Ovary (tissue), 9 donors: ENCODE measurements around the gene RGS10. TPM values are rescaled to one million over a fixed set of nuclear protein-coding genes. Genes with fewer than 3 reads are reported as not detected.
"Not testable (repeated sequence)": the region's sequence is repeated elsewhere in the genome, so short reads cannot be mapped to it uniquely, and the experiment has no call there.

Source experiments
- DNase-seq, 5 donors: peaks; one replicate each; pipeline ENCODE4 v3.0.0-alpha.2; 2019 to 2020
- H3K27ac ChIP-seq, 2 donors: fragments of 200-600 bp; one replicate each; pipeline versions ENCODE4 v1.5.1 to v1.8.0; 2019 to 2022
- H3K27me3 ChIP-seq: fragments of 200-600 bp; one replicate; pipeline ENCODE4 v1.8.0; 2022
- H3K36me3 ChIP-seq: fragments of 200-600 bp; sonication (generic); one replicate; pipeline ENCODE4 v1.5.1; 2019
- H3K4me1 ChIP-seq: one replicate; pipeline ENCODE4 v1.8.1; 2013; ENCODE audit warnings: mild to moderate bottlenecking, moderate library complexity; ENCODE audit not compliant: insufficient read depth
- H3K4me3 ChIP-seq: fragments of 200-600 bp; sonication (generic); one replicate; pipeline ENCODE4 v1.5.1; 2017
- H3K9me3 ChIP-seq, 2 donors: fragments of 200-600 bp in 1 of 2; sonication (generic) in 1 of 2; one replicate each; pipeline versions ENCODE4 v1.5.1 to v1.8.1; 2013 to 2019; ENCODE audit warnings: mild to moderate bottlenecking in 1 of 2, moderate library complexity in 1 of 2
- EP300 ChIP-seq: sonication (generic); formaldehyde crosslinking; IDR thresholded peaks from one replicate; pipeline ENCODE4 v1.6.1; 2017; ENCODE audit warnings: antibody characterized with exemption
- POLR2A ChIP-seq: fragments of 450-650 bp; IDR thresholded peaks from one replicate; pipeline ENCODE4 v1.6.1; 2017; ENCODE audit warnings: antibody characterized with exemption, mild to moderate bottlenecking, moderate library complexity
- WGBS, 3 donors: extraction: QIAGEN DNeasy Blood & Tissue Kit in 1 of 3; methylation state at CpG; one replicate each; pipeline versions ENCODE4 v1.1.5 to v1.1.7; 2013 to 2017; 5-methylcytosine and 5-hydroxymethylcytosine counted together
- intact Hi-C, 4 donors: fragments of 100-400 bp; cut with DNase I; formaldehyde crosslinking; loops; one replicate each; pipeline versions ENCODE4 v1.11.0 to v1.15.1; 2022 to 2023
- polyA plus RNA-seq, 2 donors: library from polyadenylated mRNA; stranded (reverse); fragments of 200-250 nt in 1 of 2; fragments of 350-450 nt in 1 of 2; fragmentation: Illumina TruSeq in 1 of 2; extraction: RNeasy Lipid Tissue Mini Kit (QIAGEN cat#74804) in 1 of 2; gene quantifications; one replicate each; pipeline ENCODE4 v1.2.3, GENCODE V29; 2013 to 2014
- total RNA-seq, 7 donors: library from RNA; depleted of rRNA in 2 of 7; stranded (reverse); fragments of >200 nt in 2 of 7; fragmentation: NEBNext Ultra II Directional in 3 of 7; extraction: Animal tissue kit (Norgen Biotek cat#: 25700) in 3 of 7; gene quantifications; one replicate each; pipeline versions ENCODE4 v1.1.0 to v1.2.4, GENCODE V29; 2016 to 2023
- TF ChIP-seq, protein P1 (sequence below), 3 donors: fragments of 450-650 bp in 2 of 3; fragments of 200-600 bp in 1 of 3; IDR thresholded peaks; one replicate each; pipeline versions ENCODE4 v1.5.1 to v1.8.0; 2016 to 2022; ENCODE audit warnings: antibody characterized with exemption in 3 of 3, mild to moderate bottlenecking in 1 of 3
- donor health status: DM: no; HTN: no; CAD: no; lungs with moderate emphysema.
- donor health status: DM: no; HTN: no; CAD: no.
- donor health status: Bipolar disorder and iron deficiency.
- donor health status: DM: yes; HTN: yes; CAD: no.
- donor health status: DM: no; HTN: no; CAD: no.
- donor health status: DM: yes; HTN: yes; CAD: no.

Gene RGS10
- total and polyA plus RNA-seq, 9 donors: 7.6 to 63.3 (median 20.4) TPM

DNA sequence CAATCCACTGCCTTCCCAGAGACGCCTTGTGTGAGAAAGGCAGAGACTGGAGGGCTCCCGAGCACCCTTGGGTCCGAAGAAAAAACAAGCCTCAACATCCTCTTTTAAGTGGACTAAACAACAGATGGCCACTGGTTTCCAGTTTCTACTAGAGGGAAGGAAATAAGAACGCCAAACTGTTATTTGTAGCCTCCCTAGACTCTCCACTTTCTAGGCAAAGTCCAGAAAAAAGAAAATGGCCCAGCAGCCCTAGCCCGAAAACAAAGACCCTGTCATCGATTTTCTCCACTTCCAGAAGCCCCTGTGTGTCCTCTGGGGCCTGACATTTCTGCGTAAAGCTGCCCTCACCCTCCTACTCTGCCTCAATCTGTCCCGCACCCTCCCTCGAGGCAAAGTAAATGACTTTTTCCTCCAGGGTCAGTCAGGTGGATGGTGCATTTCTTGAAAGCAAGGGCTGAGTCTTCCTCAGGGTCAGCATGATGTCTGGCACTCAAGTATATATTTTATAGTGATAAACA, 6.0 kb downstream of the RGS10 start:
- intact Hi-C loops: no loop called here
- TF ChIP-seq, protein P1, sequence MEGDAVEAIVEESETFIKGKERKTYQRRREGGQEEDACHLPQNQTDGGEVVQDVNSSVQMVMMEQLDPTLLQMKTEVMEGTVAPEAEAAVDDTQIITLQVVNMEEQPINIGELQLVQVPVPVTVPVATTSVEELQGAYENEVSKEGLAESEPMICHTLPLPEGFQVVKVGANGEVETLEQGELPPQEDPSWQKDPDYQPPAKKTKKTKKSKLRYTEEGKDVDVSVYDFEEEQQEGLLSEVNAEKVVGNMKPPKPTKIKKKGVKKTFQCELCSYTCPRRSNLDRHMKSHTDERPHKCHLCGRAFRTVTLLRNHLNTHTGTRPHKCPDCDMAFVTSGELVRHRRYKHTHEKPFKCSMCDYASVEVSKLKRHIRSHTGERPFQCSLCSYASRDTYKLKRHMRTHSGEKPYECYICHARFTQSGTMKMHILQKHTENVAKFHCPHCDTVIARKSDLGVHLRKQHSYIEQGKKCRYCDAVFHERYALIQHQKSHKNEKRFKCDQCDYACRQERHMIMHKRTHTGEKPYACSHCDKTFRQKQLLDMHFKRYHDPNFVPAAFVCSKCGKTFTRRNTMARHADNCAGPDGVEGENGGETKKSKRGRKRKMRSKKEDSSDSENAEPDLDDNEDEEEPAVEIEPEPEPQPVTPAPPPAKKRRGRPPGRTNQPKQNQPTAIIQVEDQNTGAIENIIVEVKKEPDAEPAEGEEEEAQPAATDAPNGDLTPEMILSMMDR (IDR thresholded peaks at IDR 0.05): no peak
- TF ChIP-seq POLR2A (no peak), EP300 (no peak)
- H3K9me3 ChIP-seq: no peaks in the 10 kb centered on the region
- H3K4me1 ChIP-seq: peaks cover 5% of the 10 kb centered on the region
- WGBS, 3 donors: 75 to 84% (median 81%) methylated on average over 9 of the region's 9 CpGs
- H3K27ac ChIP-seq: no peak overlapping the region
- H3K27me3 ChIP-seq: no peaks in the 10 kb centered on the region
- no peak overlapping the region for H3K4me3 ChIP-seq
- H3K36me3 ChIP-seq: no peaks in the 10 kb centered on the region
- DNase-seq: no peak

DNA sequence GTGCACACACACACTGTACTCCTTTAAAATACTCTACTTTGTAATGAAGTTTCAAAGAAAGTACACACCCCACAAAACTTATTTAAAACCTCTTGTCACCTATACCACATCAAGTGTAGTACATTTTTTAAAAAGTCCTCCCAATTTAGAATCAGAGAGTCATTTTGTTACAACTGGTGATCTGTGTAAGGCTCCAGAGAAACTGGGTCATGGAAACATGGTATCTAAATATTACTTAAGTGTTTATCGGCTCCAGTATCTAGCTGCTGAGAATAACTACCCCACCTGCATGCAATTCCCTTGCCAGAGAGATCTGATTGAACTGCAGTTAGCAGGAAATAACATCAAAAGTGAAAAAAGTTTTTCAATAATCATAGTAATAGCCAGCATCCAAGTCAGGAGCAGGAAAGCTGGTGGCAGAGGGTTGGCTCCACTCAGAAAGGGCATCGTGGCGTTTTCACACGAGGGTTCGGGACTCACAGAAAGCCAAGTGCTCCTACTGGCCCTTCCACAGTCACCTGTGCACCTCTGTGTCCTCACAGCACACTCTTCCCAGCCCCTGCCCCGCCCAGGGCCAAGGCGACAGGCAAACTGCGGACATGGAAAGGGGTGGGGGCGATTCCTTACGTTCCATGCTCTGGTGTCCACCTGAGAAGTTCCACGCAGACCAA, 6.5 kb downstream of the RGS10 start:
- no peak overlapping the region for H3K27ac ChIP-seq
- H3K4me1 ChIP-seq: peaks cover 3% of the 10 kb centered on the region
- TF ChIP-seq EP300: no peak
- TF ChIP-seq POLR2A: no peak
- TF ChIP-seq, protein P1 (IDR thresholded peaks at IDR 0.05): no peak
- H3K27me3 ChIP-seq: no peaks in the 10 kb centered on the region
- WGBS, 3 donors: 86% methylated on average over 11 of the region's 11 CpGs
- H3K9me3 ChIP-seq: no peaks in the 10 kb centered on the region
- no peak for DNase-seq
- intact Hi-C loops: no loop called here
- no peaks in the 10 kb centered on the region for H3K36me3 ChIP-seq
- H3K4me3 ChIP-seq: no peak overlapping the region

DNA sequence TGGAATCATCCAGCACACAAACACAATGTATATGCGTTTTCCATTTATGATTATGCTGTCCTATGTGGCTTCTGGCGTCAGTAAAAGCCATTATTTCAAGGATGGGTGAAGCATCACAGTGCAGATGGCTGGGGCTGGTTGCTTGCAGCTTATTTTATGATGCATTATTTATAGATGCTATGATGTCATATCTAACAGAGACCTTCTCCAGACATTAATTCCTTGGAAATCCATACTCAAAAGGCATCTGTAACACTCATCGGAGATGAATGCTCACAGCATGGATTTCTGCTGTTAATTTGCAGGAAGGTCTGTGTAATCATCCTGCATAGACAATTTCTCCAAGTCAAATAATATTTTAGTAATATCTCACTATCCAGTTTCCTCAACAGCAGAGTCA, 7.2 kb downstream of the RGS10 start:
- H3K36me3 ChIP-seq: no peaks in the 10 kb centered on the region
- intact Hi-C loops: no loop called here
- H3K4me3 ChIP-seq: no peak overlapping the region
- no peaks in the 10 kb centered on the region for H3K9me3 ChIP-seq
- peaks cover 3% of the 10 kb centered on the region for H3K4me1 ChIP-seq
- DNase-seq: no peak
- H3K27ac ChIP-seq: no peak overlapping the region
- H3K27me3 ChIP-seq: no peaks in the 10 kb centered on the region
- TF ChIP-seq EP300 (no peak), POLR2A (no peak)
- TF ChIP-seq, protein P1 (IDR thresholded peaks at IDR 0.05): no peak
- 63 to 64% (median 63%) methylated on average over 3 of the region's 3 CpGs for WGBS, 3 donors

DNA sequence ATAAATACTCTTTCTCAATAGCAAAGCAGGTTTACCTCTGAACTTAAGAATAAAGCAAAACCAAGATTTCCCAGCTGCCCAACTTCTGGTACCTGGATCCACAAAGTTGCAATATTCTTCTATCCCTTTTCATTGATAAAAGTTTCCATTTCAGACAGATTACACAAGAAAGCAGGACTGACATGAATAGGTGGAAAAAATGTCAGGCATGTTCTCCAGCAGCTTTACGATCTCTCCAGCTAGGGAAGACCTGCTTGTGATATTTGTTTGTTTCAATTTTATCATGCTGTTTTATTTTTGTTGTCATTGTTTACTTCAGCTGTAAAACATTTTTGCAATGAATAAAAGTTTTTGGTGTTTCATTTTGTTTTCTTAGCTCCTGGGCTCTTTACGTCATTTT, 9.0 kb downstream of the RGS10 start:
- 89 to 95% (median 95%) methylated on average over 2 of the region's 2 CpGs for WGBS, 3 donors
- Histone ChIP-seq H3K27ac (no peak overlapping the region), H3K4me1 (peaks cover 3% of the 10 kb centered on the region), H3K36me3 (no peaks in the 10 kb centered on the region), H3K27me3 (no peaks in the 10 kb centered on the region), H3K9me3 (no peaks in the 10 kb centered on the region), H3K4me3 (no peak overlapping the region)
- no peak for TF ChIP-seq EP300
- TF ChIP-seq, protein P1 (IDR thresholded peaks at IDR 0.05): no peak
- TF ChIP-seq POLR2A: no peak
- intact Hi-C loops: no loop called here
- no peak for DNase-seq

DNA sequence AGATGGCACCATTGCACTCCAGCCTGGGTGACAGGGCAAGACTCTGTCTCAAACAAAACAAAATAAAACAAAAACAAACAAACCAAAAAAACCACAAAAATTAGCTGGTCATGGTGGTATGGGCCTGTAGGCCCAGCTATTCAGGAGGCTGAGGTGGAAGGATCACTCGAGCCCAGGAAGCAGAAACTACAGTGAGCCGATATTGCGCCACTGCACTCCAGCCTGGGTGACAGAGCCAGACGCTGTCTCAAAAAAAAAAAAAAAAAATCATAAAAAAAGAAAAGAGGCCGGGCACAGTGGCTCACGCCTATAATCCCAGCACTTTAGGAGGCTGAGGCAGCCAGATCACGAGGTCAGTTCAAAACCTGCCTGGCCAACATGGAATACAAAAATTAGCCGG, 9.7 kb downstream of the RGS10 start:
- whole genome bisulfite sequencing, 3 donors: 93 to 96% (median 96%) methylated on average over 8 of the region's 8 CpGs
- H3K27ac ChIP-seq, H3K4me1 ChIP-seq, DNase-seq, H3K36me3 ChIP-seq, H3K9me3 ChIP-seq, H3K4me3 ChIP-seq, intact Hi-C loops, H3K27me3 ChIP-seq: not testable (repeated sequence)

DNA sequence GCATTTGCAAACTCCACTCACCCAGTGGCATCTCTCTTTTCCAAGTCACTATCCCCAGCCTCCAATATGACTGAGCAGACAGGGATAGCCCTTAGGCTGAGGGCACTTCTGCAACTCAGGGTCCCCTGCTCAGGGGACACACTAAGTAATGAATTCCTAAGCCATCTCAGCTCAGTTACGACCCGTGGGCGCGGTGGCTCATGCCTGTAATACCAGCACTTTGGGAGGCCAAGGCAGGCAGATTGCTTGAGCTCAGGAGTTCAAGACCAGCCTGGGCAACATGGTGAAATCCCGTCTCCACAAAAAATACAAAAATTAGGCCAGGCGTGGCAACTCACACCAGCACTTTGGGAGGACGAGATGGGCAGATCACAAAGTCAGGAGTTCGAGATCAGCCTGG, 10.3 kb downstream of the RGS10 start:
- H3K27me3 ChIP-seq, intact Hi-C loops, DNase-seq, H3K36me3 ChIP-seq, H3K9me3 ChIP-seq, H3K4me1 ChIP-seq, H3K4me3 ChIP-seq, H3K27ac ChIP-seq: not testable (repeated sequence)
- 92 to 96% (median 95%) methylated on average over 8 of the region's 8 CpGs for WGBS, 3 donors
